ENCODE results near the gene ADIPOR1. TPM values are rescaled to one million over a fixed set of nuclear protein-coding genes. Genes with fewer than 3 reads are reported as not detected.

Gene ADIPOR1
- total and polyA plus RNA-seq, 10 donors, result 34.0 to 167 (median 98.2) TPM

DNA sequence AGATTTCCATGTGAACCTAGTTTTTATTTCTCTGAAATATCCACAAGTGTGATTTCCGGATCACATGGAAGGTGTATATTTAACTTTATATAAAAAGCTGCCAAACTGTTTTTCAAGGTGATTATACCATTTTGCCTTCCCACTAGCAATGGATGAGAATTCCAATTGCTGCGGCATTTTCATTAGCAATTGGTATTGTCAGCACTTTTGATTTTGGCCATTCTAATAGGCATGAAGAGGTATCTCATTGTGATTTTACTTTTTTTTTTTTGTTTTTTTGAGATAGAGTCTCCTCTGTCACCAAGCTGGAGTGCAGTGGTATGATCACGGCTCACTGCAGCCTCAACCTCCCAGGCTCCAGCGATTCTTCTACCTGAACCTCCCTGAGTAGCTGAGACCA is 13.9 kb upstream of the ADIPOR1 start:
- DNase-seq, result no peak
- no peak overlapping the region for H3K27ac ChIP-seq
- 73 to 74% (median 73%) methylated on average over 4 of the region's 4 CpGs for WGBS, 5 donors
- no peaks in the 10 kb centered on the region for H3K36me3 ChIP-seq
- no peaks in the 10 kb centered on the region for H3K27me3 ChIP-seq (replicated peaks in 1 of 7)
- H3K9me3 ChIP-seq, result no peaks in the 10 kb centered on the region
- no peak overlapping the region for H3K4me3 ChIP-seq
- TF ChIP-seq POLR2AphosphoS5 (IDR thresholded peaks at IDR 0.05), result no peak
- no peak for TF ChIP-seq POLR2A (IDR thresholded peaks at IDR 0.05)
- TF ChIP-seq, protein P1, sequence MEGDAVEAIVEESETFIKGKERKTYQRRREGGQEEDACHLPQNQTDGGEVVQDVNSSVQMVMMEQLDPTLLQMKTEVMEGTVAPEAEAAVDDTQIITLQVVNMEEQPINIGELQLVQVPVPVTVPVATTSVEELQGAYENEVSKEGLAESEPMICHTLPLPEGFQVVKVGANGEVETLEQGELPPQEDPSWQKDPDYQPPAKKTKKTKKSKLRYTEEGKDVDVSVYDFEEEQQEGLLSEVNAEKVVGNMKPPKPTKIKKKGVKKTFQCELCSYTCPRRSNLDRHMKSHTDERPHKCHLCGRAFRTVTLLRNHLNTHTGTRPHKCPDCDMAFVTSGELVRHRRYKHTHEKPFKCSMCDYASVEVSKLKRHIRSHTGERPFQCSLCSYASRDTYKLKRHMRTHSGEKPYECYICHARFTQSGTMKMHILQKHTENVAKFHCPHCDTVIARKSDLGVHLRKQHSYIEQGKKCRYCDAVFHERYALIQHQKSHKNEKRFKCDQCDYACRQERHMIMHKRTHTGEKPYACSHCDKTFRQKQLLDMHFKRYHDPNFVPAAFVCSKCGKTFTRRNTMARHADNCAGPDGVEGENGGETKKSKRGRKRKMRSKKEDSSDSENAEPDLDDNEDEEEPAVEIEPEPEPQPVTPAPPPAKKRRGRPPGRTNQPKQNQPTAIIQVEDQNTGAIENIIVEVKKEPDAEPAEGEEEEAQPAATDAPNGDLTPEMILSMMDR (IDR thresholded peaks at IDR 0.05 in 8 of 11, conservative IDR thresholded peaks at IDR 0.05 in 3 of 11), result no peak
- intact Hi-C loops (cut with DNase I; ENCODE audit: low total_unique reads), result no loop called here
- peaks cover 9 to 36% (median 24%) of the 10 kb centered on the region in 6 donors for H3K4me1 ChIP-seq

DNA sequence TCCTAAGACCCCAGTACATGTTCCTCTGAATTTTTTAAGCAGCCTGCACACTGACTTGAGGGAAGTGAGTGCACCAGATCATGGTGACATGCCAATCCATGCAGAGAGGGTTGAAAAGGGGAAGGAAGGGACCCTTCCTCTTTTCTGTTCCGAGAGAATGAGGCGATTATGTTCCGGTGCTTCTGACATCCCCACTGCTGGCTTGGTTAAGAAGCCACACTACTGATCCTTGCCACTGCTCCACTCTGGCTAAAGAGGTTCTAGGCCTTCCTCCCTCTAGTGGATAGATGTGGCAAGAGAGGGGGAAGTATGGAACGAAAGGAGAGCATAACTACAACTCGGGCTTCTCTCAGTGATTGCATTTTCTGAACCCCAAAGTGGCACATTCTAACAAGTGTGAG is 10.8 kb upstream of the ADIPOR1 start:
- peak; percentile 80 for DNase-seq
- peak overlapping the region in 2 of 8 donors; percentile 61 to 94 for H3K4me3 ChIP-seq
- H3K4me1 ChIP-seq, result peaks cover 15 to 55% (median 37%) of the 10 kb centered on the region in 6 donors
- peaks cover 0 to 19% (median 0%) of the 10 kb centered on the region in 6 donors for H3K36me3 ChIP-seq
- TF ChIP-seq POLR2A (IDR thresholded peaks at IDR 0.05) (no peak), POLR2AphosphoS5 (IDR thresholded peaks at IDR 0.05) (peak in 1 of 3 donors; percentile 81)
- TF ChIP-seq, protein P1 (IDR thresholded peaks at IDR 0.05 in 8 of 11, conservative IDR thresholded peaks at IDR 0.05 in 3 of 11), result peak; percentile 24 to 89 (median 70)
- intact Hi-C loops (cut with DNase I; ENCODE audit: low total_unique reads), result no loop called here
- H3K9me3 ChIP-seq, result no peaks in the 10 kb centered on the region
- peak overlapping the region in 7 of 8 donors; percentile 81 to 95 (median 91) for H3K27ac ChIP-seq
- H3K27me3 ChIP-seq (replicated peaks in 1 of 7), result no peaks in the 10 kb centered on the region
- WGBS, 5 donors, result 13 to 27% (median 19%) methylated on average over 5 of the region's 5 CpGs

DNA sequence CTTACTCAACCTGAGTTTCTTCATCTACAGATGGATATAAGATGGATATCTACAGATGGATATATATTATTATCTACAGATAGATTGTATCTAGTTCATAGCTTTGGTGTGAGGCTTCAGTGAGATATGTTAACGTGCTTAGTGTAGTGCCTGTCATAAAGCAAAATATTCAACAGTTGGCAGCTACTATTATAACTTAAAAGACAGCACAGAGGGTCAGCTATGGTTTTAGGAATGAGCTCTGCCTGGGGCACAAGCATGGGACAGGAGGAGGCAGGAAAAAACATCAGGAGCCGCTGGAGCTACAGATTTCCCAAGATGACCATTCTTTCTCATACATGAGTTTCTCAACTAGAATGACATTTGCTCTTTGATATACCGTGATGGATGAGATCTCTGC is 10.2 kb upstream of the ADIPOR1 start:
- peak overlapping the region in 5 of 8 donors; percentile 61 to 94 (median 70) for H3K4me3 ChIP-seq
- intact Hi-C loops (cut with DNase I; ENCODE audit: low total_unique reads), result no loop called here
- H3K27ac ChIP-seq, result peak overlapping the region; percentile 58 to 95 (median 90)
- no peaks in the 10 kb centered on the region for H3K27me3 ChIP-seq (replicated peaks in 1 of 7)
- TF ChIP-seq POLR2AphosphoS5 (IDR thresholded peaks at IDR 0.05) (no peak), POLR2A (IDR thresholded peaks at IDR 0.05) (no peak)
- TF ChIP-seq, protein P1 (IDR thresholded peaks at IDR 0.05 in 8 of 11, conservative IDR thresholded peaks at IDR 0.05 in 3 of 11), result no peak
- H3K36me3 ChIP-seq, result peaks cover 0 to 24% (median 4%) of the 10 kb centered on the region in 6 donors
- WGBS, 5 donors, result 32 to 46% (median 42%) methylated on average over 3 of the region's 3 CpGs
- H3K4me1 ChIP-seq, result peaks cover 15 to 55% (median 37%) of the 10 kb centered on the region in 6 donors
- no peaks in the 10 kb centered on the region for H3K9me3 ChIP-seq
- DNase-seq, result no peak

DNA sequence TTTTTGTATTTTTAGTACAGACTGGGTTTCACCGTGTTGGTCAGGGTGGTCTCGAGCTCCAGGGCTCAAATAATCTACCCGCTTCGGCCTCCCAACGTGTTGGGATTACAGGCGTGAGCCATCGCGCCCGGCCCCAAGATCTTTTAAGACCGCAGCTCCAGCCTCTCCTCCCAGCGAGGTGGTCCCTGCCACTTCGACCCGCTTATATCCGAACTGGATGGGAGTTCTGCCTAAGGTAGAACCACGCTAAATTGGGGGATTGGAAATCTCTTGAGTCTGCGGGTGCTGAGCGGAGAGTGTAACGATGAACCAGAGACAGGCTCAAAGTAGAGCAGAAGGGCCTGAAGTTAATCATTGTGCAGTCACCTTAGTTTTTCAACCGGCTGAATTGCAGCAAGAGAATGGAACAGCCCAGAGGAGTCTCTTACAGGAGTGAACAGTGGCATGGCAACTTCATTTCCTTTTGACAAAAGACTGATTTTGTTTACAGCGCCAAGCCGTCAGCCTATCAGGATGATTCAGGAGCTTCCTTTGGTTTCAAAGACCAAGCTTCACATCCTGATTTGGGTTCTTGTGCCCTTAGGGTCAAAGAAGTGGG is 9.7 kb upstream of the ADIPOR1 start:
- WGBS, 5 donors, result 1 to 3% (median 1%) methylated on average over 17 to 21 of the region's 21 CpGs

More for the DNA sequence above, 9.7 kb upstream of the ADIPOR1 start:
- H3K4me1 ChIP-seq, result peaks cover 15 to 55% (median 37%) of the 10 kb centered on the region in 6 donors
- intact Hi-C loops (cut with DNase I; ENCODE audit: low total_unique reads), result no loop called here
- H3K27me3 ChIP-seq (replicated peaks in 1 of 7), result no peaks in the 10 kb centered on the region
- H3K36me3 ChIP-seq, result peaks cover 0 to 30% (median 10%) of the 10 kb centered on the region in 6 donors
- no peaks in the 10 kb centered on the region for H3K9me3 ChIP-seq
- H3K27ac ChIP-seq, result peak overlapping the region; percentile 58 to 95 (median 90)
- peak overlapping the region; percentile 51 to 94 (median 70) for H3K4me3 ChIP-seq
- TF ChIP-seq POLR2A (IDR thresholded peaks at IDR 0.05) (no peak), POLR2AphosphoS5 (IDR thresholded peaks at IDR 0.05) (peak in 1 of 3 donors; percentile 40)
- TF ChIP-seq, protein P1 (IDR thresholded peaks at IDR 0.05 in 8 of 11, conservative IDR thresholded peaks at IDR 0.05 in 3 of 11), result no peak
- no peak for DNase-seq

Measured in spleen (tissue), 11 donors.